A549 (cell line): ENCODE measurements around the gene HCN2. TPM values are rescaled to one million over a fixed set of nuclear protein-coding genes. Genes with fewer than 3 reads are reported as not detected.

Experiments used
- ATAC-seq, 2 experiments: fragments of 200-7000 bp in 1 of 2; fragments of >200 bp in 1 of 2; cut with Nextera tagmentation in 1 of 2; cut with Tn5 transposase in 1 of 2; 3 replicates each; pipeline versions ENCODE4 v1.8.0 to v1.9.1; 2018 to 2020; ENCODE audit warnings: mild to moderate bottlenecking in 1 of 2, moderate library complexity in 1 of 2
- CTCF ChIA-PET: fragments of 300-600 bp; sonication (Branson Sonifier 250); formaldehyde crosslinking; extraction: SDS; loops from one replicate; lab custom pipeline; 2021; ENCODE audit warnings: antibody characterized with exemption, inconsistent platforms; lab: Yijun Ruan, JAX
- POLR2A ChIA-PET: fragments of 350-600 bp; formaldehyde crosslinking; extraction: SDS; loops from one replicate; lab custom pipeline; 2021; ENCODE audit warnings: antibody characterized with exemption, inconsistent platforms; lab: Yijun Ruan, JAX
- DNase-seq, 2 experiments: peaks; one replicate each; pipeline versions ENCODE4 v3.0.0 to v3.0.0-alpha.2; 2011 to 2016; ENCODE audit warnings: low read depth in 1 of 2, low spot score in 1 of 2
- FAIRE-seq: peaks from 2 replicates; lab custom pipeline; 2011; peaks lifted over from hg19 to GRCh38; lab: Jason Lieb, UNC
- H3K27ac ChIP-seq, 2 experiments: fragments of >200 bp; sonication (Bioruptor Twin); formaldehyde crosslinking; 3 replicates each; pipeline ENCODE4 v1.5.1; 2016 to 2017
- H3K4me1 ChIP-seq: fragments of >200 bp; sonication (Bioruptor Twin); formaldehyde crosslinking; 3 replicates; pipeline ENCODE4 v1.6.1; 2016
- H3K4me2 ChIP-seq: fragments of >200 bp; sonication (Bioruptor Twin); formaldehyde crosslinking; 3 replicates; pipeline ENCODE4 v1.6.1; 2016
- H3K4me3 ChIP-seq: fragments of >200 bp; sonication (Bioruptor Twin); formaldehyde crosslinking; 3 replicates; pipeline ENCODE4 v1.5.1; 2016
- H3K9me3 ChIP-seq: fragments of >200 bp; sonication (Bioruptor Twin); formaldehyde crosslinking; 3 replicates; pipeline ENCODE4 v1.6.1; 2016
- CEBPB ChIP-seq, 2 experiments: fragments of >200 bp in 1 of 2; sonication (Bioruptor Twin) in 1 of 2; formaldehyde crosslinking in 1 of 2; IDR thresholded peaks; 2 replicates each; pipeline ENCODE4 v1.6.1; 2012 to 2016
- CHD2 ChIP-seq: fragments of 150-350 bp; IDR thresholded peaks from 2 replicates; pipeline ENCODE4 v1.6.1; 2014; ENCODE audit warnings: low read length; ENCODE audit not compliant: partially characterized antibody
- CHD4 ChIP-seq: fragments of 200-600 bp; sonication (generic); IDR thresholded peaks from 2 replicates; pipeline ENCODE4 v1.6.1; 2016; ENCODE audit warnings: antibody characterized with exemption, mild to moderate bottlenecking, borderline replicate concordance
- EHF ChIP-seq: fragments of 250-450 bp; sonication (Bioruptor Pico); IDR thresholded peaks from 2 replicates; pipeline ENCODE4 v1.5.0; 2020; ENCODE audit warnings: mild to moderate bottlenecking
- EHMT2 ChIP-seq: fragments of 200-600 bp; sonication (generic); IDR thresholded peaks from 2 replicates; pipeline ENCODE4 v1.6.1; 2016; ENCODE audit warnings: antibody characterized with exemption, low read depth, mild to moderate bottlenecking, moderate library complexity
- ELK1 ChIP-seq: fragments of 150-350 bp; IDR thresholded peaks from 2 replicates; pipeline ENCODE4 v1.6.1; 2014; ENCODE audit warnings: low read depth, mild to moderate bottlenecking, low read length
- EP300 ChIP-seq, 2 experiments: fragments of >200 bp; sonication (Bioruptor Twin); formaldehyde crosslinking; IDR thresholded peaks; 2 replicates in 1 of 2; 3 replicates in 1 of 2; pipeline ENCODE4 v1.6.1; 2016 to 2017
- FOSL2 ChIP-seq, 2 experiments: fragments of 450-650 bp in 1 of 2; fragments of >200 bp in 1 of 2; sonication (Bioruptor Twin) in 1 of 2; formaldehyde crosslinking; IDR thresholded peaks; 2 replicates each; pipeline versions ENCODE4 v1.5.0 to v1.6.1; 2016 to 2020; ENCODE audit warnings: mild to moderate bottlenecking in 1 of 2, moderate library complexity in 1 of 2
- FOXS1 ChIP-seq: fragments of 250-450 bp; sonication (Bioruptor Pico); IDR thresholded peaks from 2 replicates; pipeline ENCODE4 v1.5.0; 2020; ENCODE audit warnings: mild to moderate bottlenecking, moderate library complexity
- HDAC2 ChIP-seq: fragments of 200-600 bp; sonication (generic); IDR thresholded peaks from 2 replicates; pipeline ENCODE4 v1.6.1; 2016
- HEYL ChIP-seq: fragments of 250-450 bp; sonication (Bioruptor Pico); IDR thresholded peaks from 2 replicates; pipeline ENCODE4 v1.8.0; 2021; ENCODE audit warnings: mild to moderate bottlenecking, moderate library complexity
- HOXB13 ChIP-seq: fragments of 250-450 bp; sonication (Bioruptor Pico); IDR thresholded peaks from 2 replicates; pipeline ENCODE4 v1.5.0; 2020; ENCODE audit warnings: low read depth, mild to moderate bottlenecking, moderate library complexity
- HOXB5 ChIP-seq: fragments of 250-450 bp; sonication (Bioruptor Pico); IDR thresholded peaks from 2 replicates; pipeline ENCODE4 v1.5.0; 2020; ENCODE audit warnings: mild to moderate bottlenecking, moderate library complexity
- JUNB ChIP-seq: fragments of >200 bp; sonication (Bioruptor Twin); formaldehyde crosslinking; IDR thresholded peaks from 2 replicates; pipeline ENCODE4 v1.6.1; 2016
- KDM1A ChIP-seq: fragments of 200-600 bp; sonication (generic); IDR thresholded peaks from 2 replicates; pipeline ENCODE4 v1.6.1; 2016; ENCODE audit warnings: low read depth, mild to moderate bottlenecking
- MAFK ChIP-seq: fragments of 450-650 bp; IDR thresholded peaks from 2 replicates; pipeline ENCODE4 v1.6.1; 2014; ENCODE audit not compliant: partially characterized antibody
- MAZ ChIP-seq: fragments of 150-350 bp; IDR thresholded peaks from 2 replicates; pipeline ENCODE4 v1.6.1; 2014; ENCODE audit warnings: antibody characterized with exemption, low read depth, low read length, borderline replicate concordance
- NPAS2 ChIP-seq: fragments of 250-450 bp; sonication (Bioruptor Pico); IDR thresholded peaks from 2 replicates; pipeline ENCODE4 v1.8.0; 2022; ENCODE audit warnings: mild to moderate bottlenecking, moderate library complexity, borderline replicate concordance
- POLR2A ChIP-seq: IDR thresholded peaks from 2 replicates; pipeline ENCODE4 v1.6.1; 2012; ENCODE audit warnings: mild to moderate bottlenecking, low read length
- RAD21 ChIP-seq, 2 experiments: fragments of >200 bp in 1 of 2; sonication (Bioruptor Twin) in 1 of 2; formaldehyde crosslinking in 1 of 2; IDR thresholded peaks in 1 of 2; conservative IDR thresholded peaks in 1 of 2; 2 replicates in 1 of 2; 3 replicates in 1 of 2; pipeline ENCODE4 v1.6.1; 2012 to 2018; ENCODE audit warnings: inconsistent platforms in 1 of 2
- RFX5 ChIP-seq: fragments of 450-650 bp; IDR thresholded peaks from 2 replicates; pipeline ENCODE4 v1.7.1; 2014; ENCODE audit warnings: antibody characterized with exemption, mild to moderate bottlenecking, moderate library complexity
- SMC3 ChIP-seq: fragments of >200 bp; sonication (Bioruptor Twin); formaldehyde crosslinking; IDR thresholded peaks from 3 replicates; pipeline ENCODE4 v1.6.1; 2018; ENCODE audit warnings: inconsistent platforms
- SREBF2 ChIP-seq: fragments of 450-650 bp; IDR thresholded peaks from 2 replicates; pipeline ENCODE4 v1.6.1; 2014; ENCODE audit warnings: mild to moderate bottlenecking, moderate library complexity
- TFCP2L1 ChIP-seq: fragments of 250-450 bp; sonication (Bioruptor Pico); IDR thresholded peaks from 2 replicates; pipeline ENCODE4 v1.5.0; 2021; ENCODE audit warnings: mild to moderate bottlenecking
- TP53 ChIP-seq: fragments of 250-450 bp; sonication (Bioruptor Pico); IDR thresholded peaks from 2 replicates; pipeline ENCODE4 v1.5.0; 2021; ENCODE audit warnings: mild to moderate bottlenecking, moderate library complexity
- USF2 ChIP-seq: fragments of 450-650 bp; IDR thresholded peaks from 2 replicates; pipeline ENCODE4 v1.6.1; 2014; ENCODE audit warnings: antibody characterized with exemption
- ZFP36 ChIP-seq: fragments of 450-650 bp; IDR thresholded peaks from 2 replicates; pipeline ENCODE4 v1.6.1; 2014; ENCODE audit warnings: borderline replicate concordance; ENCODE audit not compliant: partially characterized antibody
- ZNF302 ChIP-seq: fragments of 250-450 bp; sonication (Bioruptor Pico); IDR thresholded peaks from 2 replicates; pipeline ENCODE4 v1.9.0; 2021; ENCODE audit warnings: inconsistent platforms, mild to moderate bottlenecking, moderate library complexity
- WGBS: methylation state at CpG from one replicate; pipeline ENCODE4 v1.1.6; 2017; ENCODE audit errors: missing lambda C conversion rate; 5-methylcytosine and 5-hydroxymethylcytosine counted together
- polyA plus RNA-seq, 4 experiments: library from polyadenylated mRNA; depleted of rRNA in 3 of 4; stranded (reverse); fragments of >200 nt; fragmentation: RNase III in 1 of 4; extraction: RNeasy Plus Mini Kit Qiagen cat#74134 plus additional on column Dnase treatment in 1 of 4; gene quantifications; 2 replicates in 3 of 4; 3 replicates in 1 of 4; pipeline ENCODE4 v1.2.3, GENCODE V29; 2011 to 2017
- TF ChIP-seq, protein P1 (sequence below): IDR thresholded peaks from 2 replicates; pipeline ENCODE4 v1.6.1; 2012; ENCODE audit warnings: low read depth, borderline replicate concordance
- TF ChIP-seq, protein P2 (sequence below): fragments of >200 bp; sonication (Bioruptor Twin); formaldehyde crosslinking; IDR thresholded peaks from 3 replicates; pipeline ENCODE4 v1.5.1; 2016
- TF ChIP-seq, protein P3 (sequence below): IDR thresholded peaks from 2 replicates; pipeline ENCODE4 v1.6.1; 2012

The HCN2 gene
- polyA plus RNA-seq, 2 of the 4 experiments (the other 2 are of a cell fraction) = 2.7 to 23.2 TPM

DNA sequence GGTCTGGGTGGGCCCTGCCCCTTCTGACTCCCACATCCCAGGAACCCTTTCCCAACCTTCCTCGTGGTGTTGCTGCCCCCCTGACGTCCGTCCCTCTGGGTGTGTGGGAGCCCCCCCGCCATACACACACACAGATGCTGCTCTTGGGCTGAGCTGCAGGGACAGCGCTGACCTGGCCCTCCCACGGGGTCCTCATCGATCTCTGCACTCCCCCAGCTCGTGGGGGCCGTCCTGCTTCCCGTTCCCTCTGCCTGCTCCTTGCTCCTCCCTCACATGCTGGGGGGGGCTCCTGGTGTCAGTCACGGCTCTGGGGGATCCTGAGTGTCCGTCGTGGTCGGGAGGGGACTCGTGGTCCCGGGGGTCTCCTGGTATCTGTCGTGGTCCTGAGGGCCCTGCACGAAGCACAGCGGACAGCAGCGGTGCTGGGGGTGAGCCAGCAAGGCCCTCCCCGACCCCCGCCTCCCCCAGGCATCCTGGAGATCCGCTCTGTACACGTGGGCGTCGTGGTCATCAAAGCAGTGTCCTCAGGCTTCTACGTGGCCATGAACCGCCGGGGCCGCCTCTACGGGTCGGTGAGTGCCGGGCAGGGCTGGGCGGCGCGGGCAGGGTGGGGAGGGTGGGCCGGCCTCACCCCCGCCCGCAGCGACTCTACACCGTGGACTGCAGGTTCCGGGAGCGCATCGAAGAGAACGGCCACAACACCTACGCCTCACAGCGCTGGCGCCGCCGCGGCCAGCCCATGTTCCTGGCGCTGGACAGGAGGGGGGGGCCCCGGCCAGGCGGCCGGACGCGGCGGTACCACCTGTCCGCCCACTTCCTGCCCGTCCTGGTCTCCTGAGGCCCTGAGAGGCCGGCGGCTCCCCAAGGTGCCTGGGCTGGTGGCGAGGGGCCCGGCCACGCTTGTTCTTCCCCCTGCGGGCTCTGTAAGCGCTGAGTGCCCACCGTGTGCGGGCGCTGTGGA, 53.4 kb downstream of the HCN2 start:
- no peak for TF ChIP-seq RFX5
- no peak for TF ChIP-seq ZNF302 (CRISPR knock-in tag)
- TF ChIP-seq RAD21 (conservative IDR thresholded peaks at IDR 0.05 in 1 of 2, IDR thresholded peaks at IDR 0.05 in 1 of 2) = no peak
- TF ChIP-seq CHD2 = no peak
- TF ChIP-seq TFCP2L1 (CRISPR knock-in tag) = no peak
- no peak for TF ChIP-seq HDAC2
- TF ChIP-seq, protein P1, sequence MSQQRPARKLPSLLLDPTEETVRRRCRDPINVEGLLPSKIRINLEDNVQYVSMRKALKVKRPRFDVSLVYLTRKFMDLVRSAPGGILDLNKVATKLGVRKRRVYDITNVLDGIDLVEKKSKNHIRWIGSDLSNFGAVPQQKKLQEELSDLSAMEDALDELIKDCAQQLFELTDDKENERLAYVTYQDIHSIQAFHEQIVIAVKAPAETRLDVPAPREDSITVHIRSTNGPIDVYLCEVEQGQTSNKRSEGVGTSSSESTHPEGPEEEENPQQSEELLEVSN = no peak
- TF ChIP-seq, protein P2, sequence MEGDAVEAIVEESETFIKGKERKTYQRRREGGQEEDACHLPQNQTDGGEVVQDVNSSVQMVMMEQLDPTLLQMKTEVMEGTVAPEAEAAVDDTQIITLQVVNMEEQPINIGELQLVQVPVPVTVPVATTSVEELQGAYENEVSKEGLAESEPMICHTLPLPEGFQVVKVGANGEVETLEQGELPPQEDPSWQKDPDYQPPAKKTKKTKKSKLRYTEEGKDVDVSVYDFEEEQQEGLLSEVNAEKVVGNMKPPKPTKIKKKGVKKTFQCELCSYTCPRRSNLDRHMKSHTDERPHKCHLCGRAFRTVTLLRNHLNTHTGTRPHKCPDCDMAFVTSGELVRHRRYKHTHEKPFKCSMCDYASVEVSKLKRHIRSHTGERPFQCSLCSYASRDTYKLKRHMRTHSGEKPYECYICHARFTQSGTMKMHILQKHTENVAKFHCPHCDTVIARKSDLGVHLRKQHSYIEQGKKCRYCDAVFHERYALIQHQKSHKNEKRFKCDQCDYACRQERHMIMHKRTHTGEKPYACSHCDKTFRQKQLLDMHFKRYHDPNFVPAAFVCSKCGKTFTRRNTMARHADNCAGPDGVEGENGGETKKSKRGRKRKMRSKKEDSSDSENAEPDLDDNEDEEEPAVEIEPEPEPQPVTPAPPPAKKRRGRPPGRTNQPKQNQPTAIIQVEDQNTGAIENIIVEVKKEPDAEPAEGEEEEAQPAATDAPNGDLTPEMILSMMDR = no peak
- TF ChIP-seq EHF (CRISPR knock-in tag) = no peak
- TF ChIP-seq NPAS2 (CRISPR knock-in tag) = no peak
- TF ChIP-seq HOXB5 (CRISPR knock-in tag) = no peak
- TF ChIP-seq JUNB = no peak
- TF ChIP-seq HEYL (CRISPR knock-in tag) = no peak
- TF ChIP-seq KDM1A = no peak
- no peak for TF ChIP-seq MAFK
- no peak for TF ChIP-seq EP300 (IDR thresholded peaks at IDR 0.05)
- TF ChIP-seq CEBPB (IDR thresholded peaks at IDR 0.05) = no peak
- no peak for TF ChIP-seq HOXB13 (CRISPR knock-in tag)
- no peak for TF ChIP-seq FOSL2 (IDR thresholded peaks at IDR 0.05)
- no peak for TF ChIP-seq FOSL2 (CRISPR knock-in tag; IDR thresholded peaks at IDR 0.05)
- no peak overlapping the region for H3K4me2 ChIP-seq
- H3K27ac ChIP-seq = no peak overlapping the region
- H3K4me3 ChIP-seq = no peak overlapping the region
- POLR2A ChIA-PET = no interaction called here
- WGBS = 90% methylated on average over 9 of the region's 70 CpGs
- no peaks in the 10 kb centered on the region for H3K9me3 ChIP-seq
- CTCF ChIA-PET = no interaction called here
- ATAC-seq = no peak
- no peak for FAIRE-seq
- DNase-seq = no peak
- H3K4me1 ChIP-seq = peaks cover 6% of the 10 kb centered on the region; the same call in 2 of the 3 replicates

GRCh38 chr19:643736-644135, 54.1 kb downstream of the HCN2 start:
- ChIA-PET CTCF (no interaction called here), POLR2A (no interaction called here)
- WGBS = 95% methylated on average over 7 of the region's 24 CpGs
- DNase-seq (no peak), FAIRE-seq (no peak), ATAC-seq (no peak)
- TF ChIP-seq CHD4 = no peak
- no peak for TF ChIP-seq SMC3
- TF ChIP-seq, protein P3, sequence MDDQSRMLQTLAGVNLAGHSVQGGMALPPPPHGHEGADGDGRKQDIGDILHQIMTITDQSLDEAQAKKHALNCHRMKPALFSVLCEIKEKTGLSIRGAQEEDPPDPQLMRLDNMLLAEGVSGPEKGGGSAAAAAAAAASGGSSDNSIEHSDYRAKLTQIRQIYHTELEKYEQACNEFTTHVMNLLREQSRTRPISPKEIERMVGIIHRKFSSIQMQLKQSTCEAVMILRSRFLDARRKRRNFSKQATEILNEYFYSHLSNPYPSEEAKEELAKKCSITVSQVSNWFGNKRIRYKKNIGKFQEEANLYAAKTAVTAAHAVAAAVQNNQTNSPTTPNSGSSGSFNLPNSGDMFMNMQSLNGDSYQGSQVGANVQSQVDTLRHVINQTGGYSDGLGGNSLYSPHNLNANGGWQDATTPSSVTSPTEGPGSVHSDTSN = no peak
- no peak for TF ChIP-seq ZFP36
- no peak for TF ChIP-seq RFX5
- TF ChIP-seq SREBF2 = no peak
- TF ChIP-seq EHMT2 = no peak
- no peak for TF ChIP-seq MAZ
- no peak for TF ChIP-seq HOXB5 (CRISPR knock-in tag)
- TF ChIP-seq TP53 (CRISPR knock-in tag) = no peak
- no peak for TF ChIP-seq FOSL2 (IDR thresholded peaks at IDR 0.05)
- TF ChIP-seq FOSL2 (CRISPR knock-in tag; IDR thresholded peaks at IDR 0.05) = no peak
- no peak for TF ChIP-seq USF2
- TF ChIP-seq FOXS1 (CRISPR knock-in tag) = no peak
- no peak for TF ChIP-seq ELK1
- TF ChIP-seq POLR2A = no peak
- Histone ChIP-seq H3K4me1 (peaks cover 5% of the 10 kb centered on the region; the same call in 2 of the 3 replicates), H3K27ac (no peak overlapping the region), H3K4me2 (no peak overlapping the region), H3K4me3 (no peak overlapping the region), H3K9me3 (no peaks in the 10 kb centered on the region)
